Rectal smooth muscle tissue (tissue), 1 donor: ENCODE measurements around the gene SLC6A3.

Experiments
- H3K27ac ChIP-seq: one replicate; pipeline ENCODE4 v1.7.0; 2013; ENCODE audit warnings: low read depth, low read length, inconsistent platforms
- H3K27me3 ChIP-seq: one replicate; pipeline ENCODE4 v1.7.0; 2013; ENCODE audit warnings: low read length; ENCODE audit not compliant: control insufficient read depth, insufficient read depth
- H3K36me3 ChIP-seq: one replicate; pipeline ENCODE4 v1.7.0; 2013; ENCODE audit warnings: low read length; ENCODE audit not compliant: control insufficient read depth, insufficient read depth
- H3K4me1 ChIP-seq: one replicate; pipeline ENCODE4 v1.7.0; 2013; ENCODE audit warnings: low read length; ENCODE audit not compliant: control insufficient read depth, insufficient read depth
- H3K4me3 ChIP-seq: one replicate; pipeline ENCODE4 v1.7.0; 2013; ENCODE audit warnings: low read length
- H3K9ac ChIP-seq: one replicate; pipeline ENCODE4 v1.7.0; 2013; ENCODE audit warnings: low read length

The SLC6A3 gene

GRCh38 chr5:1445313-1445688 lies at the start of gene SLC6A3:
SLC6A3 (minus strand) TSS chr5:1445440; CDS start chr5:1443197, 2,243 bp downstream.
- no peak within 1 kb of the TSS for H3K9ac ChIP-seq
- H3K27ac ChIP-seq = no peak within 1 kb of the TSS
- H3K4me3 ChIP-seq = peak within 1 kb of the TSS; percentile 4
- H3K27me3 ChIP-seq = peaks cover 32% of the 10 kb centered on the region
- no peaks in the 10 kb centered on the region for H3K4me1 ChIP-seq
- H3K36me3 ChIP-seq = no peaks in the 10 kb centered on the region

GRCh38 chr5:1493941-1494340 lies 48.7 kb upstream of the SLC6A3 start:
- Histone ChIP-seq H3K36me3 (peaks cover 3% of the 10 kb centered on the region), H3K27ac (no peak overlapping the region)

GRCh38 chr5:1493413-1493812 lies 48.2 kb upstream of the SLC6A3 start:
- no peak overlapping the region for H3K9ac ChIP-seq
- no peaks in the 10 kb centered on the region for H3K27me3 ChIP-seq
- no peaks in the 10 kb centered on the region for H3K4me1 ChIP-seq
- no peak overlapping the region for H3K4me3 ChIP-seq
- H3K27ac ChIP-seq = no peak overlapping the region
- peaks cover 3% of the 10 kb centered on the region for H3K36me3 ChIP-seq

More at GRCh38 chr5:1493941-1494340, 48.7 kb upstream of the SLC6A3 start:
- H3K27me3 ChIP-seq = no peaks in the 10 kb centered on the region
- no peaks in the 10 kb centered on the region for H3K4me1 ChIP-seq
- H3K9ac ChIP-seq = no peak overlapping the region
- no peak overlapping the region for H3K4me3 ChIP-seq

- Histone ChIP-seq H3K27me3 (no peaks in the 10 kb centered on the region), H3K27ac (no peak overlapping the region), H3K9ac (no peak overlapping the region), H3K4me1 (no peaks in the 10 kb centered on the region), H3K36me3 (peaks cover 6% of the 10 kb centered on the region), H3K4me3 (no peak overlapping the region)
These were observed 47.5 kb upstream of the SLC6A3 start for GRCh38 chr5:1492757-1493156.

GRCh38 chr5:1490376-1490775 lies 45.1 kb upstream of the SLC6A3 start:
- no peaks in the 10 kb centered on the region for H3K27me3 ChIP-seq
- H3K36me3 ChIP-seq = peaks cover 16% of the 10 kb centered on the region
- H3K9ac ChIP-seq = no peak overlapping the region
- no peaks in the 10 kb centered on the region for H3K4me1 ChIP-seq
- no peak overlapping the region for H3K4me3 ChIP-seq
- no peak overlapping the region for H3K27ac ChIP-seq

GRCh38 chr5:1489754-1490153 lies 44.5 kb upstream of the SLC6A3 start:
- Histone ChIP-seq H3K27me3 (no peaks in the 10 kb centered on the region), H3K4me1 (no peaks in the 10 kb centered on the region), H3K9ac (no peak overlapping the region), H3K36me3 (peaks cover 16% of the 10 kb centered on the region), H3K4me3 (no peak overlapping the region), H3K27ac (no peak overlapping the region)

- H3K4me1 ChIP-seq = no peaks in the 10 kb centered on the region
These were observed 43.8 kb upstream of the SLC6A3 start for GRCh38 chr5:1488882-1489680.

GRCh38 chr5:1487079-1487764 lies 42.0 kb upstream of the SLC6A3 start:
- H3K36me3 ChIP-seq = peaks cover 16% of the 10 kb centered on the region
- H3K4me3 ChIP-seq = no peak overlapping the region
- no peak overlapping the region for H3K27ac ChIP-seq
- no peak overlapping the region for H3K9ac ChIP-seq
- no peaks in the 10 kb centered on the region for H3K4me1 ChIP-seq
- H3K27me3 ChIP-seq = no peaks in the 10 kb centered on the region

More at GRCh38 chr5:1488882-1489680, 43.8 kb upstream of the SLC6A3 start:
- no peak overlapping the region for H3K9ac ChIP-seq
- no peak overlapping the region for H3K27ac ChIP-seq
- peaks cover 16% of the 10 kb centered on the region for H3K36me3 ChIP-seq
- no peak overlapping the region for H3K4me3 ChIP-seq
- H3K27me3 ChIP-seq = no peaks in the 10 kb centered on the region

GRCh38 chr5:1486271-1486670 lies 41.0 kb upstream of the SLC6A3 start:
- Histone ChIP-seq H3K4me1 (no peaks in the 10 kb centered on the region), H3K27ac (no peak overlapping the region), H3K27me3 (no peaks in the 10 kb centered on the region), H3K9ac (no peak overlapping the region), H3K36me3 (peaks cover 13% of the 10 kb centered on the region), H3K4me3 (no peak overlapping the region)

GRCh38 chr5:1485579-1486118 lies 40.4 kb upstream of the SLC6A3 start:
- peaks cover 13% of the 10 kb centered on the region for H3K36me3 ChIP-seq
- no peaks in the 10 kb centered on the region for H3K4me1 ChIP-seq
- no peak overlapping the region for H3K9ac ChIP-seq
- H3K4me3 ChIP-seq = no peak overlapping the region
- H3K27ac ChIP-seq = no peak overlapping the region
- H3K27me3 ChIP-seq = no peaks in the 10 kb centered on the region

- Histone ChIP-seq H3K27ac (no peak overlapping the region), H3K36me3 (peaks cover 13% of the 10 kb centered on the region), H3K27me3 (no peaks in the 10 kb centered on the region), H3K4me3 (no peak overlapping the region), H3K9ac (no peak overlapping the region), H3K4me1 (no peaks in the 10 kb centered on the region)
These were observed 39.7 kb upstream of the SLC6A3 start for GRCh38 chr5:1484730-1485578.
